A549 treated with DMSO at 1 μM for 4 hours (cell line): ENCODE data around the gene HLCS. TPM values are rescaled to one million over a fixed set of nuclear protein-coding genes. Genes with fewer than 3 reads are reported as not detected.

Experiments used
- total RNA-seq: library from RNA; stranded (reverse); fragments of 200-300 nt; extraction: Qiagen RNA extraction; gene quantifications from 5 replicates; pipeline ENCODE4 v1.2.3, GENCODE V29; 2022; ENCODE audit warnings: low read depth

HLCS gene
- total RNA-seq: 5.5 to 8.8 TPM (median 8.1 TPM) in 5 replicates

DNA sequence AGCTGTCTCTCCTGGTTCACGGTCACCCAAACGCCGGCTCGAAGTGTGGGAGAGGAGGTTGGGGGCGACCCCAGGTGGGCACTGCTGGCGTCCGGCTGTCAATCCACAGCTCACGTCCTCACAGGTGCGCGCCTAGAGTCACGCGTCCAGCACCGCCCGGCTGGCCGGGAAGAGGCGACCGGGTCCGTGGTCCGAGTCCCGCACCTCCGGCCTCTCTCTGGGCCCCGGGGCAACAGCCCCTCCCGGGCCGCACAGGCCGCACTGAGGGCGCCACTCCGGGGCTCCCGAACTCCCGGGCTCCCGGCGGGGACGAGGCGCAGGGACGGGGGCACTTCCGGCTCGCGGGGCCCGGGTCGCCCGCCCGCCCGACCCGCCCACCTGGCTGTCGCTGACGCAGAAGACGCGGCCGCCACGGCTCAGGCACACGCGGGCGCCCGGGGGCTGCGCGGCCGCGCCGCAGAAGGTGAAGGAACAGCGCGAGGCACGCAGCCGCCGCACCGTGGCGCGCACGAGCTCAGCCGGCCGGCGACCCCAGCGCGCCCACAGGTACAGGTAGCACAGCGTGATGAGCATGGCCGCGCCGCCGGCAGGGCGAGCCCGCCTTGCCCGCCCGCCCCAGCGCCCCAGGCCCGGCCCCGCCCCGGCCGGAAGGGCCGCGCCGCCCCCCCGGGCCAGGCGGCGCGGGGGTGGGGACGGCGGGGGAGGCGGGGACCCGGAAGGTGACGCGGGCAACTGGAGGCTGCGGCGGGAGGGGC, at the start of gene HLCS:
HLCS (minus strand) TSS at position 604 of the 755 bp plus-strand sequence; CDS start at position 573, 31 bp downstream.

DNA sequence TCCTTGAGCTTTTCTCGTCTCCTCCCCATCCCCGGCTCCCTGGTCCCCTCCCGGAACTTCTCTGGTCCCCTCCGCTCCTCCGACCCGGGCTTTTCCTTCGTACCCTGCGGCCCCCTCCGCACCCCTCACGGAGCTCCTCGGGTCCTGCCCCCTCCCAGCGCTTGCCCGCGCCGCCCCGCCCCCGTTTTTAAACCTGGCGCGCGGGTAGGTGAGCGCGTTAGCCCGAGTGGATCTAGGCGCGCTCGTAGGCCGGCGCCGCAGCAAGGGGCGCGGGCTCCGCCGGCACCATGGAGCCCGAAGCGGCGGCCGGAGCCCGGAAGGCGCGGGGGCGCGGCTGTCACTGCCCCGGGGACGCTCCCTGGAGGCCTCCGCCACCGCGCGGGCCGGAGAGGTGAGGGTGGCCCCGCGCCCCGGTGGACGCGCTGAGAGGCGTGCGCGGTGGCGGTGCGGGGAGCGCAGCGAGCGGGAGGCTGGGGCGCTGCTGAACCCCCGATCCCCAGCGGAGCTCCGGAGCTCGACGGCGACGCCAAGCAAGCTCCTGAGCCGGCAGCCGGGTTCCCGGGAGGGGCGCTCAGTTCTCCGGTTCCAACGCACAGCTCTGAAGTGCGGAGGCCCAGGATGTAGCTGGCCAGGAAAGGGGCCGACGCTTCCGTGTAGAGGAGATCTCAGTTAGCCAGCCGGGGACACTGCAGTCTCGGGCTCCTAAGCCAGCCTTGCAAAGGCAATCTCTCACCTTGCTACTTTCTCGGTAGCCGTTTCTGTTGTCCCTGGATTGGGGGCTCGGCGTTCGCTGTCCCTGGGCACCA, 40.2 kb upstream of the HLCS start, which contains the start of gene RIPPLY3:
RIPPLY3 (plus strand) TSS at position 217 of the 806 bp plus-strand sequence; CDS start at position 288, 71 bp downstream.

Other genes with a start within 250 kb of the HLCS start
- gene RIPPLY3, start 40.0 kb upstream of the HLCS start, total RNA-seq: 0.38 to 0.93 TPM (median 0.70 TPM) in 5 replicates
- gene PIGP, start 106.4 kb upstream of the HLCS start, total RNA-seq: 11.8 to 18.2 TPM (median 16.9 TPM) in 5 replicates
- gene TTC3, start 106.6 kb upstream of the HLCS start, total RNA-seq: 29.5 to 43.2 TPM (median 35.3 TPM) in 5 replicates